Measurements from ENCODE around the gene ADAMTSL2.

ADAMTSL2 gene

GRCh38 chr9:133539991-133540697 lies 5.6 kb downstream of the ADAMTSL2 start:
- TF ChIP-seq GATA3 (IDR thresholded peaks at IDR 0.05; ENCODE audit: low read depth, low read length): no peak
- TF ChIP-seq GATA2 (IDR thresholded peaks at IDR 0.05; ENCODE audit: low read depth, low read length): no peak

- TF ChIP-seq GATA3 (IDR thresholded peaks at IDR 0.05; ENCODE audit: low read depth, low read length): no peak
- no peak for TF ChIP-seq GATA2 (IDR thresholded peaks at IDR 0.05; ENCODE audit: low read depth, low read length)
These were observed 6.2 kb downstream of the ADAMTSL2 start for GRCh38 chr9:133540698-133541025.

- TF ChIP-seq GATA2 (IDR thresholded peaks at IDR 0.05; ENCODE audit: low read depth, low read length) (no peak), GATA3 (IDR thresholded peaks at IDR 0.05; ENCODE audit: low read depth, low read length) (no peak)
These were observed 7.5 kb downstream of the ADAMTSL2 start for GRCh38 chr9:133542002-133542401.

- TF ChIP-seq GATA2 (IDR thresholded peaks at IDR 0.05; ENCODE audit: low read depth, low read length) (no peak), GATA3 (IDR thresholded peaks at IDR 0.05; ENCODE audit: low read depth, low read length) (no peak)
These were observed 9.4 kb downstream of the ADAMTSL2 start for GRCh38 chr9:133543772-133544467.

GRCh38 chr9:133545494-133546286 lies 11.2 kb downstream of the ADAMTSL2 start:
- TF ChIP-seq GATA2 (IDR thresholded peaks at IDR 0.05; ENCODE audit: low read depth, low read length): no peak
- no peak for TF ChIP-seq GATA3 (IDR thresholded peaks at IDR 0.05; ENCODE audit: low read depth, low read length)

GRCh38 chr9:133546287-133546680 lies 11.8 kb downstream of the ADAMTSL2 start:
- TF ChIP-seq GATA3 (IDR thresholded peaks at IDR 0.05; ENCODE audit: low read depth, low read length) (no peak), GATA2 (IDR thresholded peaks at IDR 0.05; ENCODE audit: low read depth, low read length) (no peak)

GRCh38 chr9:133547116-133547515 lies 12.6 kb downstream of the ADAMTSL2 start:
- TF ChIP-seq GATA2 (IDR thresholded peaks at IDR 0.05; ENCODE audit: low read depth, low read length) (no peak), GATA3 (IDR thresholded peaks at IDR 0.05; ENCODE audit: low read depth, low read length) (no peak)

- TF ChIP-seq GATA2 (IDR thresholded peaks at IDR 0.05; ENCODE audit: low read depth, low read length) (no peak), GATA3 (IDR thresholded peaks at IDR 0.05; ENCODE audit: low read depth, low read length) (no peak)
These were observed 16.9 kb downstream of the ADAMTSL2 start for GRCh38 chr9:133551446-133551845.

- no peak for TF ChIP-seq GATA3 (IDR thresholded peaks at IDR 0.05; ENCODE audit: low read depth, low read length)
- no peak for TF ChIP-seq GATA2 (IDR thresholded peaks at IDR 0.05; ENCODE audit: low read depth, low read length)
These were observed 17.7 kb downstream of the ADAMTSL2 start for GRCh38 chr9:133552236-133552635.

GRCh38 chr9:133553123-133553522 lies 18.6 kb downstream of the ADAMTSL2 start:
- TF ChIP-seq GATA3 (IDR thresholded peaks at IDR 0.05; ENCODE audit: low read depth, low read length) (no peak), GATA2 (IDR thresholded peaks at IDR 0.05; ENCODE audit: low read depth, low read length) (no peak)

- TF ChIP-seq GATA3 (IDR thresholded peaks at IDR 0.05; ENCODE audit: low read depth, low read length): no peak
- no peak for TF ChIP-seq GATA2 (IDR thresholded peaks at IDR 0.05; ENCODE audit: low read depth, low read length)
These were observed 19.6 kb downstream of the ADAMTSL2 start for GRCh38 chr9:133553973-133554713.

GRCh38 chr9:133554729-133555128 lies 20.2 kb downstream of the ADAMTSL2 start:
- TF ChIP-seq GATA2 (IDR thresholded peaks at IDR 0.05; ENCODE audit: low read depth, low read length) (no peak), GATA3 (IDR thresholded peaks at IDR 0.05; ENCODE audit: low read depth, low read length) (no peak)

GRCh38 chr9:133556354-133556753 lies 21.9 kb downstream of the ADAMTSL2 start:
- TF ChIP-seq GATA2 (IDR thresholded peaks at IDR 0.05; ENCODE audit: low read depth, low read length) (no peak), GATA3 (IDR thresholded peaks at IDR 0.05; ENCODE audit: low read depth, low read length) (no peak)

- TF ChIP-seq GATA2 (IDR thresholded peaks at IDR 0.05; ENCODE audit: low read depth, low read length) (no peak), GATA3 (IDR thresholded peaks at IDR 0.05; ENCODE audit: low read depth, low read length) (no peak)
These were observed 23.1 kb downstream of the ADAMTSL2 start for GRCh38 chr9:133557581-133557980.

Measured in SH-SY5Y (cell line).